Measurements from ENCODE around the gene FBXW11. TPM values are rescaled to one million over a fixed set of nuclear protein-coding genes. Genes with fewer than 3 reads are reported as not detected.

Gene FBXW11
- total RNA-seq, 1 donor from 2014 or later, result 71.6 TPM

GRCh38 chr5:171975262-171975876 lies 31.1 kb downstream of the FBXW11 start:
- FAIRE-seq (no peak), DNase-seq (ENCODE audit: low read depth) (no peak)
- H3K27me3 ChIP-seq (ENCODE audit: control insufficient read depth, insufficient read depth, low read length), result no peaks in the 10 kb centered on the region
- no peak for TF ChIP-seq CTCF (IDR thresholded peaks at IDR 0.05; ENCODE audit: insufficient read depth, low read length, severe bottlenecking)
- H3K4me3 ChIP-seq (ENCODE audit: low read depth, low read length), result no peak overlapping the region
- no peaks in the 10 kb centered on the region for H3K36me3 ChIP-seq (ENCODE audit: control insufficient read depth, insufficient read depth, low read length)

- Histone ChIP-seq H3K4me3 (ENCODE audit: low read depth, low read length) (no peak overlapping the region), H3K36me3 (ENCODE audit: control insufficient read depth, insufficient read depth, low read length) (no peaks in the 10 kb centered on the region), H3K27me3 (ENCODE audit: control insufficient read depth, insufficient read depth, low read length) (no peaks in the 10 kb centered on the region)
- no peak for TF ChIP-seq CTCF (IDR thresholded peaks at IDR 0.05; ENCODE audit: insufficient read depth, low read length, severe bottlenecking)
- no peak for DNase-seq (ENCODE audit: low read depth)
- no peak for FAIRE-seq
Measured at GRCh38 chr5:171970826-171971225, 35.6 kb downstream of the FBXW11 start.

- H3K36me3 ChIP-seq (ENCODE audit: control insufficient read depth, insufficient read depth, low read length), result no peaks in the 10 kb centered on the region
- H3K27me3 ChIP-seq (ENCODE audit: control insufficient read depth, insufficient read depth, low read length), result no peaks in the 10 kb centered on the region
- no peak overlapping the region for H3K4me3 ChIP-seq (ENCODE audit: low read depth, low read length)
- FAIRE-seq, result no peak
- TF ChIP-seq CTCF (IDR thresholded peaks at IDR 0.05; ENCODE audit: insufficient read depth, low read length, severe bottlenecking), result no peak
- DNase-seq (ENCODE audit: low read depth), result no peak
Measured at GRCh38 chr5:171969288-171969880, 37.1 kb downstream of the FBXW11 start.

GRCh38 chr5:171968531-171968930 lies 37.9 kb downstream of the FBXW11 start:
- Histone ChIP-seq H3K36me3 (ENCODE audit: control insufficient read depth, insufficient read depth, low read length) (no peaks in the 10 kb centered on the region), H3K27me3 (ENCODE audit: control insufficient read depth, insufficient read depth, low read length) (no peaks in the 10 kb centered on the region), H3K4me3 (ENCODE audit: low read depth, low read length) (no peak overlapping the region)
- TF ChIP-seq CTCF (IDR thresholded peaks at IDR 0.05; ENCODE audit: insufficient read depth, low read length, severe bottlenecking), result no peak
- no peak for DNase-seq (ENCODE audit: low read depth)
- FAIRE-seq, result no peak

- no peaks in the 10 kb centered on the region for H3K36me3 ChIP-seq (ENCODE audit: control insufficient read depth, insufficient read depth, low read length)
- FAIRE-seq (no peak), DNase-seq (ENCODE audit: low read depth) (no peak)
- TF ChIP-seq CTCF (IDR thresholded peaks at IDR 0.05; ENCODE audit: insufficient read depth, low read length, severe bottlenecking), result no peak
- H3K27me3 ChIP-seq (ENCODE audit: control insufficient read depth, insufficient read depth, low read length), result no peaks in the 10 kb centered on the region
- H3K4me3 ChIP-seq (ENCODE audit: low read depth, low read length), result no peak overlapping the region
Measured at GRCh38 chr5:171966964-171967363, 39.5 kb downstream of the FBXW11 start.

- FAIRE-seq (no peak), DNase-seq (ENCODE audit: low read depth) (no peak)
- H3K36me3 ChIP-seq (ENCODE audit: control insufficient read depth, insufficient read depth, low read length), result no peaks in the 10 kb centered on the region
- no peak overlapping the region for H3K4me3 ChIP-seq (ENCODE audit: low read depth, low read length)
- no peak for TF ChIP-seq CTCF (IDR thresholded peaks at IDR 0.05; ENCODE audit: insufficient read depth, low read length, severe bottlenecking)
- H3K27me3 ChIP-seq (ENCODE audit: control insufficient read depth, insufficient read depth, low read length), result no peaks in the 10 kb centered on the region
Measured at GRCh38 chr5:171966270-171966669, 40.2 kb downstream of the FBXW11 start.
